Kidney epithelial cell (primary cell): ENCODE results near the gene TMEM59L. TPM values are rescaled to one million over a fixed set of nuclear protein-coding genes. Genes with fewer than 3 reads are reported as not detected.
A peak's percentile ranks its signal among the peaks of the same experiment; 100 is the strongest.

ENCODE experiments used
- DNase-seq: peaks from one replicate; pipeline ENCODE4 v3.0.0-alpha.2; 2010; ENCODE audit warnings: low read depth
- H3K27me3 ChIP-seq: 2 replicates; pipeline ENCODE4 v1.6.0; 2011; ENCODE audit warnings: low read length; ENCODE audit not compliant: control insufficient read depth, insufficient read depth
- H3K36me3 ChIP-seq: 2 replicates; pipeline ENCODE4 v1.5.1; 2011; ENCODE audit warnings: low read length; ENCODE audit not compliant: control insufficient read depth, insufficient read depth
- H3K4me3 ChIP-seq: 2 replicates; pipeline ENCODE4 v1.5.1; 2011; ENCODE audit warnings: low read depth, mild to moderate bottlenecking, control low read depth, low read length
- CTCF ChIP-seq: IDR thresholded peaks from 2 replicates; pipeline ENCODE4 v1.5.1; 2011; ENCODE audit warnings: mild to moderate bottlenecking, moderate library complexity, low read length, control low read depth, inconsistent platforms; ENCODE audit not compliant: insufficient read depth, poor library complexity, severe bottlenecking
- total RNA-seq: library from RNA; depleted of rRNA; stranded (reverse); fragments of >200 nt; gene quantifications from 2 replicates; pipeline ENCODE4 v1.2.3, GENCODE V29; 2015

The TMEM59L gene
- total RNA-seq, 1 donor from 2014 or later, result 3.8 TPM

DNA sequence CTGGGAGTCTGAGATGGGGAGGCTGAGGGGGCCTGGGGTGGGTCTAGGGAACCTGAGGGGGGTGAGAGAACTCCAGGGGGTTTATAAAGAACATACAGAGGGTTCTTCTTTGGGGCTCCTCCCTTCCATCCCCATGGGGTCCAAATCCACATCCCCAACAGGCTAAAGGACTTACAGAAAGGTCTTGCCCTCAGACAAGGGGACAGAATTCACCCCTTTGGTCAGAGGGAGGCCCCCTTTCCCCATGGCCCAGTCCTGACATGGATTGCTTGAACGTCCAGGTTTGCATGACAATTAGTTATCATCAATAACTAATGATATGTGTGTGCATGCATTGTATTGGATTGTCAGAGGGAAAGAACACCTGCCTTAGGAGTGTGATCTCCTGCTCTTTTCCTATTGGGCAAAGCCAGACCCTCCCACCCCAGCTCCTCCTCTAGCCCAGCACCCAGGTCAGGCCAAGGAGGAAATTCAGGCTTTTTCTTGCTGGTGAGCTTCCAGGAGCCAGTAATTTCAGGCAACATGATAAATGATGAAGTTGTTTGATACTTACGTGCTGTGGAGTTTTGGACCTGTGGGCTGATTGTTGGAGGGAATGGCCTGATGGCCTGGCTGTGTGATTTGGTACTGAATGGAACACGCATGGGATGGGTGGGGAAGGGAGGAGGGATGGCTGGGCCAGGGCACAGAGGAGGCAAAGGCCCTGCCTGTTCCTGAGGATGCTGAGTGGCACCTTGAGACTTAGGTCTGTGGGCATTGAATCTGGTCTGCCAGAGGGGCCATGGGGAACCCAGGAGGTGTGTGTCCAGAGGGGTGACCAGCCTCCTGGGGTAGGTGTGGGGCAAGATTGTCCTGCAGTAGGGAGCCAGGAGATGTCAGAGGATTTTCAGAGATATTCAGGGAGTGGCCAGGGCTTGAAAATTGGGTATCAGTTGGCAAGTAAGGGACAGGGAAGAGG is 25.3 kb downstream of the TMEM59L start:
- TF ChIP-seq CTCF, result no peak
- no peaks in the 10 kb centered on the region for H3K36me3 ChIP-seq

DNA sequence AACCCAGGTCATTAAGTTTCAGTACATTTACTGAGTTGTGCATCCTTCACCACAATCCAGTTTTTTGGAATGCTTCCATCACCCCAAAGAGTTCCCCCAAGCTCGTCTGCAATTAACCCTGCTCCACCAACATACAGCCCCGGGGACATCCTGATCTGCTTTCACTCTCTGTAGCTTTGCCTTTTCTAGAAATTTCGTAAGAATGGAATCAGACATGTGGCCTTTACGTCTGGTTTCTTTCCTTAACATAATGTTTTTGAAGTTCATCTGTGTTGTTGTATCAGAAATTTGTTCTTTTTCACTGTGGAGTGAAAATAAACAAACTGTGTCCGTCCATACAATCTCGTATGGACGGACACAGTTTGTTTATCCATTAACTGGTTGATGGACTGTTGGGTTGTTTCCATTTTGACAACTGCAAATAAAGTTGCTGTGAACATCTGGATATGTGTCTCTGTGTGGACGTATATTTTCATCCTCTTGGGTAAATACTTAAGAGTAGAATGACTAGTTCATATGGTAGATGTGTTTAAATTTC is 27.1 kb downstream of the TMEM59L start:
- no peak for DNase-seq
- Histone ChIP-seq H3K4me3 (no peak overlapping the region), H3K36me3 (no peaks in the 10 kb centered on the region), H3K27me3 (no peaks in the 10 kb centered on the region)
- TF ChIP-seq CTCF, result no peak

More for the DNA sequence above, 25.3 kb downstream of the TMEM59L start:
- Histone ChIP-seq H3K4me3 (peak overlapping the region; percentile 73), H3K27me3 (peaks cover 6% of the 10 kb centered on the region)
- DNase-seq, result no peak

- TF ChIP-seq CTCF, result no peak
- H3K36me3 ChIP-seq, result no peaks in the 10 kb centered on the region
- H3K27me3 ChIP-seq, result peaks cover 3% of the 10 kb centered on the region
- no peak overlapping the region for H3K4me3 ChIP-seq
- no peak for DNase-seq
These were observed 31.7 kb downstream of the TMEM59L start for GRCh38 chr19:18644196-18645034.

GRCh38 chr19:18645035-18645511 is 32.4 kb downstream of the TMEM59L start:
- TF ChIP-seq CTCF, result no peak
- Histone ChIP-seq H3K27me3 (peaks cover 3% of the 10 kb centered on the region), H3K4me3 (no peak overlapping the region), H3K36me3 (no peaks in the 10 kb centered on the region)
- DNase-seq, result no peak

DNA sequence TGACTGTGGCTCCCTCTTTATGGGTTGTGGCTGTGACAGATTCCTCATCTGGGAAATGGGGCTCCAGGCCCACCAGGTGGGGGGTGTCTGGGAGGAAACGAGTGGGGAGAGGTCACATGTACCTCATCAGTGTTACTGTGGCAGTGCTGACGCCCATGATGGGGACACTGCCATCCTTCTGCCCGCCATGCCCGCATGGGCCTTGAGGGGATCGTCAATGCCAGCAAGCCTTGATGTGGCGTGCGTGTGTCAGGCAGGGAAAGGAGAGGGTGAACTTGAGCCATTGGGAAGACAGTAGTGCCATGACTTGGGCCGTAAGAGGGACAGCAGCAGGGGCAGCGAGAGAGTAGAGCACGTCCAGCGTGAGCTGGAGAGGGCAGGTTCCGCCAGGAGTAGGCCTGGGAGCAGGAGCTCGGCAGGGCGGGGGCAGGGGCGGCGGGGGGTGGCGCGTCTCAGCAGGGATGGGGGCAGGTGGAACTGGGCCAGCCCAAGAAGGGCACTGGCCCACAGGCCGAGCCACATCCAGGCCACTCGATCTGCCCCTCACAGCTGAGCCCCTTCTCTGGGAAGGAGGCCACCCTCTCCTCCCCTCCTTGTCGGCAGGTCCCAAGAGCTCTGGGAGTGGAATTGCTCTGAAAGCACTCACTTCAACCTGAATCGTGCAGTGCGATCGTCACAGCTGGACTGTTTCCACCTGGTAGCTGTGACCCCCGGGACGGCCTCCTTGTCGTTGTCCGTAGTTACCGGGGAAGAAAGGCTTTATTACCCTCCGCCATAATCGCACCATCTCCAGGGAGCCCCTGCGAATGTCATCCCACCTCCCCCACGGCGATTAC is 34.1 kb downstream of the TMEM59L start:
- no peak for DNase-seq
- TF ChIP-seq CTCF, result no peak
- Histone ChIP-seq H3K36me3 (no peaks in the 10 kb centered on the region), H3K4me3 (no peak overlapping the region), H3K27me3 (peaks cover 5% of the 10 kb centered on the region)
